Thymus (tissue), 11 donors: ENCODE data around the gene SMURF1. TPM values are rescaled to one million over a fixed set of nuclear protein-coding genes. Genes with fewer than 3 reads are reported as not detected.

Source experiments
- DNase-seq, 9 donors: peaks; one replicate each; pipeline ENCODE4 v3.0.0-alpha.2; 2013; ENCODE audit warnings: low spot score in 9 of 9, low read depth in 6 of 9, missing footprints in 1 of 9
- H3K27ac ChIP-seq, 2 donors: one replicate each; pipeline ENCODE4 v1.5.1; 2013; ENCODE audit warnings: control low read depth in 1 of 2, low read depth in 1 of 2, low read length in 1 of 2, mild to moderate bottlenecking in 1 of 2, moderate library complexity in 1 of 2
- H3K27me3 ChIP-seq, 2 donors: one replicate each; pipeline ENCODE4 v1.5.1; 2013; ENCODE audit warnings: low read length in 1 of 2; ENCODE audit not compliant: control insufficient read depth in 2 of 2, insufficient read depth in 1 of 2
- H3K36me3 ChIP-seq, 2 donors: one replicate each; pipeline ENCODE4 v1.5.1; 2013; ENCODE audit warnings: low read length in 1 of 2, mild to moderate bottlenecking in 1 of 2, moderate library complexity in 1 of 2; ENCODE audit not compliant: control insufficient read depth in 2 of 2, insufficient read depth in 2 of 2
- H3K4me1 ChIP-seq, 2 donors: one replicate each; pipeline ENCODE4 v1.5.1; 2013; ENCODE audit warnings: low read length in 2 of 2; ENCODE audit not compliant: control insufficient read depth in 2 of 2, insufficient read depth in 2 of 2
- H3K4me3 ChIP-seq, 2 donors: one replicate each; pipeline ENCODE4 v1.5.1; 2013; ENCODE audit warnings: low read length in 2 of 2, control low read depth in 1 of 2, mild to moderate bottlenecking in 1 of 2
- H3K9me3 ChIP-seq, 2 donors: one replicate each; pipeline ENCODE4 v1.5.1; 2013; ENCODE audit warnings: low read length in 1 of 2, mild to moderate bottlenecking in 1 of 2; ENCODE audit not compliant: control insufficient read depth in 2 of 2, insufficient read depth in 1 of 2
- WGBS: extraction: QIAGEN DNeasy Blood & Tissue Kit; methylation state at CpG from one replicate; pipeline ENCODE4 v1.1.7; 2013; 5-methylcytosine and 5-hydroxymethylcytosine counted together
- polyA plus RNA-seq: library from polyadenylated mRNA; stranded (reverse); fragments of 200-250 nt; gene quantifications from one replicate; pipeline ENCODE4 v1.2.3, GENCODE V29; 2013
- total RNA-seq: library from RNA; stranded (reverse); fragments of 120-200 nt; gene quantifications from one replicate; pipeline ENCODE4 v1.2.4, GENCODE V29; 2013
- donor health status: healthy.

The SMURF1 gene
- total and polyA plus RNA-seq, 2 donors: 6.2 to 6.8 TPM

DNA sequence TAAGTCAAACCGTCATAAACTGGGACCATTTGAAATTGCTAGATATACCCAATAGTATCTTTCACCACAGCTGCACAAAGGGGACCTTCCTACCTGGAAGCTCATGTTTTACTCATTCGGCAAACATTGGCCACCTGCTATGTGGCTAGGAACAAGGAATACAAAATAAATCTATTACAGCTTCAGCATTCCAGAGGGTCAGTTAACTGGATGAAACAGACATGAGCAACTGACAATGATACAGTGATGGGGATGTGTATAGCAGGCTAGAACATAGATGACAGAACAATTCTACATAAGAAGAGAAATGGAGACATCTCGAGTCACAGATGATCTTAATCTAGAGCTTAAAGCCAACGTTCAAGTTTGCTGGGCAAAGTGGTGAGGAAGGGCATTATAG lies 3.1 kb upstream of the SMURF1 start:
- Histone ChIP-seq H3K27ac (no peak overlapping the region), H3K4me1 (peaks cover 7 to 18% of the 10 kb centered on the region in 2 donors), H3K27me3 (no peaks in the 10 kb centered on the region), H3K36me3 (no peaks in the 10 kb centered on the region), H3K4me3 (no peak overlapping the region), H3K9me3 (no peaks in the 10 kb centered on the region)
- 94% methylated on average over 4 of the region's 4 CpGs for WGBS
- no peak for DNase-seq

DNA sequence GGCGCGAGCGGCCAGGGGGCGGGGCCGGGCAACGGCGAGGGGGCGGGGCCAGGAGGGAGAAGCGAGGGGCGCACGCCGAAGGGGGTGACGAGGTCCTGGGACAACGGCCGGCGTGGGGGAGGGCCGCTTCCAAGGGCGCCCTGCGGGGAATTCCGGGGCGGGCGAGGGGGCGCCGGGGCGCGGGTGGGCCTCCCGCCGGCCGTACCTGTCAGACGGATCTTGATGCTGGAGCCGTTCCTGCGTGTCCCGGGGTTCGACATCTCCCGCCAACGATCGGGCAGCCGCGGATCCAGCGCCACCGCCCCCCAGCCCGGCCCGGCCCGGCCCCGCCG lies 421 bp downstream of the SMURF1 start:
- no peaks in the 10 kb centered on the region for H3K36me3 ChIP-seq
- no peak for DNase-seq
- under 1% methylated on average over 46 of the region's 46 CpGs for WGBS

DNA sequence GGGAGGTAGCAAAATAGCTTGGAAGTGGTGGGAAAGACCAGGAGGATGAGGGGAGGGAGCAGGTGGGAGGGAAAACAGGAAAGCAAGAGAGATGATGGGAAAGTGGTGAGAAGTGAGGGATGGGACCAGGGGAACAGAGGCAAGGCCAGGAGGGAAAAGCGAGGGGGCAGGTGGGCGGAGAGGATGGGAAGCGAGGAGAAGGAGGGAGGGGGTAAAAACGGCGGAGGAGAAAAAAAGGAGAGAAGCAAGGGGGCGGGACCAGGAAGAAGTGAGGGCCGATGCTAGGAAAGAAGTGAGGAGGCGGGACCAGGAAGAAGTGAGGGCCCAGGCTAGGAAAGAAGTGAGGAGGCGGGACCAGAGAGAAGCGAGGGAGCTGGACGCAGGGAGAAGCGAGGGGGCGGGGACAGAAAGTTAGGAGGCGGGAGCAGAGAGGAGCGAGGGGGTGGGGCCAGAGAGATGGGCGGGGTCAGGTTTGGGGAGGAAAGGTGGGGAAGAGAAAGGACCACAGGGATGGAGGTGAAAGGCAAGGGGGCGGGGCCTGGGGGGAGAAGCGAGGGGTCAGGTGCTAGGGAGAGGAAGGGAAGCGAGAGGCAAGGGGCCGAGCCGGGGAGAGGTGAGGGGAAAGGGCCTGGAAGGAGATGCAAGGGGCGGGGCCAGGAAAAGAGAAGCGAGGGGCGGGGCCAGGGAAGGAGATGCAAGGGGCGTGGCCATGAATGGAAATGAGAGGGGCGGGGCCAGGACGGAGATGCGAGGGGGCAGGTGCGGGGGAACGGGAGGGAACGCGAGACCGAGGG lies 984 bp downstream of the SMURF1 start:
- Histone ChIP-seq H3K36me3 (no peaks in the 10 kb centered on the region), H3K9me3 (no peaks in the 10 kb centered on the region), H3K4me3 (peak overlapping the region; percentile 32 to 94), H3K27me3 (no peaks in the 10 kb centered on the region), H3K4me1 (peaks cover 8 to 23% of the 10 kb centered on the region in 2 donors), H3K27ac (peak overlapping the region; percentile 76 to 83)
- WGBS: 41% methylated on average over 33 of the region's 33 CpGs
- peak in 8 of 9 donors; percentile 20 to 78 (median 56) for DNase-seq

More for the DNA sequence above, 421 bp downstream of the SMURF1 start:
- Histone ChIP-seq H3K4me3 (peak overlapping the region; percentile 32 to 94), H3K4me1 (peaks cover 8 to 23% of the 10 kb centered on the region in 2 donors), H3K27me3 (no peaks in the 10 kb centered on the region), H3K9me3 (no peaks in the 10 kb centered on the region), H3K27ac (peak overlapping the region in 1 of 2 donors; percentile 97)

DNA sequence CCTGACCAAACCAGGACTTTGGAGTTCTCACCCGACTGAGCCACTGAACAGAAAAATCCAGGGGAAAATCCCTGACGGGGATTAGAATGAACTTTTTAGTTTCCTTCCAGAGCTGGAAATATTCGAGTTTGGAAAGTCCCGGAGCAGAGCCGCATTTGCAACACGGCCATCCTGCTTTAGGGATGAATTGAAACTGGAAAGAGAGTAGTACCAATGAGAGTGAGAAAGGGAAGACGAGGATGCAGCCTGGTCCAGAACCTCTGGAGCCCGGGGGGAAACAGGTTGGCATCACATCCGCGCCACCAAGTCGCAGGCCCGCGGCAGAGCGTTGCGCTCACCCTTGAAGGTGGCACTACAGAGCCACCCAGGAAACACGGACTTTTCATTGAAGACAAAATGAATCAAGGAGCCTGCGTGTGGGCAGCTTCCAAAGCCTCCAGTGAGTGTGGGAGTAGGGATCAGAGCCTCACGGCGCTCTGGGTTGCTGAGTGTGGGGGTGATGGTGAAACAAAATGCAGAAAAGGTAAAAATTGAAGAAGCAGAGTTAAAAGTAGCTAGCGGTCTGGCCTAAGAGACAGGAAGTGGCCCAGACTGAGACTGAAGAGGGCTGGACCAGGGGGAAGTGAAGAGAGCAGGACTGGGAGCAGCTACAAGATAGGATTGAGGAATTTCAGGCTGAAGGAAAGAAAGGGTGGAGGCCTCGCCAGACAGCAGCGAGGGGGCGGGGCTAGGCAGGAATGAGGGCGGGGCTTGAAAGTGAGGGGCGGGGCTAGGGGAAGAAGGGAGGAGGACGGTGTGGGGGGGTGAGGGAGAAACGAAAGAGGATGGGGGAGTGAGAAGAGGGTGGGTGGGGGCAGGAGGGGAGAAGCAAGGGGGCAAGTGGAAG lies 1.8 kb downstream of the SMURF1 start:
- WGBS: 76% methylated on average over 27 of the region's 27 CpGs
- DNase-seq: peak in 4 of 9 donors; percentile 6 to 42 (median 24)
- Histone ChIP-seq H3K36me3 (no peaks in the 10 kb centered on the region), H3K4me1 (peaks cover 8 to 23% of the 10 kb centered on the region in 2 donors), H3K27me3 (no peaks in the 10 kb centered on the region), H3K27ac (peak overlapping the region; percentile 83 to 84), H3K9me3 (no peaks in the 10 kb centered on the region), H3K4me3 (peak overlapping the region; percentile 13 to 94)

- peaks cover 8 to 23% of the 10 kb centered on the region in 2 donors for H3K4me1 ChIP-seq
- 35% methylated on average over 3 of the region's 3 CpGs for WGBS
- peak in 1 of 9 donors; percentile 9 for DNase-seq
- H3K4me3 ChIP-seq: no peak overlapping the region
- H3K27ac ChIP-seq: peak overlapping the region in 1 of 2 donors; percentile 84
- H3K27me3 ChIP-seq: no peaks in the 10 kb centered on the region
- H3K36me3 ChIP-seq: no peaks in the 10 kb centered on the region
- H3K9me3 ChIP-seq: no peaks in the 10 kb centered on the region
Measured at GRCh38 chr7:99141334-99141733, 2.6 kb downstream of the SMURF1 start.

GRCh38 chr7:99140813-99141212 lies 3.1 kb downstream of the SMURF1 start:
- Histone ChIP-seq H3K4me1 (peaks cover 8 to 23% of the 10 kb centered on the region in 2 donors), H3K27ac (peak overlapping the region; percentile 8 to 84), H3K27me3 (no peaks in the 10 kb centered on the region), H3K4me3 (no peak overlapping the region), H3K9me3 (no peaks in the 10 kb centered on the region), H3K36me3 (no peaks in the 10 kb centered on the region)
- WGBS: 94% methylated on average over 6 of the region's 6 CpGs
- no peak for DNase-seq

GRCh38 chr7:99139036-99139435 lies 4.9 kb downstream of the SMURF1 start:
- Histone ChIP-seq H3K9me3 (no peaks in the 10 kb centered on the region), H3K27me3 (no peaks in the 10 kb centered on the region), H3K36me3 (no peaks in the 10 kb centered on the region), H3K4me3 (no peak overlapping the region), H3K4me1 (peaks cover 5 to 15% of the 10 kb centered on the region in 2 donors), H3K27ac (no peak overlapping the region)
- DNase-seq: no peak

DNA sequence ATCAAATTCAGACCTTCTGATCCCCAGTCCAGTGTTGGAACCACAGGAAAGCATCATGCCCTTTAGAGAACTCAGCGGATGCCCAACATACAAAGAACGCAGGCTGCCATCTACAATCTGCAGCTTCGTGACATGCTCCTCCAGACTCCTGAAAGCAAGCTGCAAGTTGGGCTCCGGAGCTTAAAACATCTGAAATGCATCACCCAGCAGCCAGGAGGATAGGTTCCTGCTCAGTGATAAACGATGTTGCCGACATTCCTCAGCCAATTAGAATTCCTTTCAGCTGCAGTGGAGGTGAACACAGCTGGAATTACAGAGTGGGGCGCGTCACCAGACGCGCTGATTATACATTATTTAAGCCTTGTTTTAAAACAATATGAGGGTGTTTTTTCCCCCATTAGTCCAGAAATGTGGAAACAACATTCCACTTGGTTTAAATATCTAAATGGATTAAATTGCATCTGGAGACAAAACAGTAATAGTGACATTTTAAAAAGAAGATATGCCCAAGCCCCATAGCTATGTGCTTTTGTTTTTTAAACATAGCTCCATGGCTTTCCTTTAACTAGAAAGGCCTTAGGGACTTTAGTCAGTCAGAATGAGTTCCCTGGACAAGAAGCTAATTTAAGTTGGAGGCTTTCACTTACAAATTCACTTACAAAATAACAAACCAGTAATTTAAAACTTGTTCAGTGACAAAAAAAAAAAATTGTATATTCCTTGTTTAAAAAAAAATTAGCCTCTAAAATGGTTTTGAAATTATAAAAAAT lies 6.3 kb downstream of the SMURF1 start:
- 94% methylated on average over 10 of the region's 10 CpGs for WGBS
- Histone ChIP-seq H3K4me1 (peaks cover 5 to 9% of the 10 kb centered on the region in 2 donors), H3K27ac (peak overlapping the region in 1 of 2 donors; percentile 17), H3K27me3 (no peaks in the 10 kb centered on the region), H3K4me3 (no peak overlapping the region), H3K36me3 (no peaks in the 10 kb centered on the region), H3K9me3 (no peaks in the 10 kb centered on the region)
- DNase-seq: no peak
